Aorta (tissue), 5 donors: Measurements from ENCODE around the gene EPHA6. TPM values are rescaled to one million over a fixed set of nuclear protein-coding genes. Genes with fewer than 3 reads are reported as not detected.

Source experiments
- ATAC-seq: fragments of 200-7000 bp; cut with Tn5 transposase; one replicate; pipeline ENCODE4 v1.9.1; 2022; ENCODE audit warnings: moderate library complexity; ENCODE audit not compliant: low FRiP score
- DNase-seq, 2 donors: peaks; one replicate each; pipeline ENCODE4 v3.0.0-alpha.2; 2020
- H3K27ac ChIP-seq, 2 donors: one replicate each; pipeline ENCODE4 v1.5.1; 2013; ENCODE audit warnings: low read length in 2 of 2, mild to moderate bottlenecking in 2 of 2, moderate library complexity in 2 of 2, control low read depth in 1 of 2, inconsistent platforms in 1 of 2, low read depth in 1 of 2
- H3K27me3 ChIP-seq, 2 donors: one replicate each; pipeline ENCODE4 v1.6.1; 2013; ENCODE audit warnings: control low read depth in 1 of 2, low read length in 1 of 2, mild to moderate bottlenecking in 1 of 2, moderate library complexity in 1 of 2; ENCODE audit not compliant: insufficient read depth in 2 of 2, control insufficient read depth in 1 of 2
- H3K36me3 ChIP-seq, 2 donors: one replicate each; pipeline ENCODE4 v1.6.1; 2013; ENCODE audit warnings: control low read depth in 1 of 2, low read length in 1 of 2, mild to moderate bottlenecking in 1 of 2; ENCODE audit not compliant: insufficient read depth in 2 of 2, control insufficient read depth in 1 of 2
- H3K4me1 ChIP-seq, 2 donors: one replicate each; pipeline ENCODE4 v1.6.1; 2013; ENCODE audit warnings: low read length in 2 of 2, control low read depth in 1 of 2, mild to moderate bottlenecking in 1 of 2, moderate library complexity in 1 of 2; ENCODE audit not compliant: insufficient read depth in 2 of 2, control insufficient read depth in 1 of 2
- H3K4me3 ChIP-seq, 2 donors: one replicate each; pipeline ENCODE4 v1.5.1; 2013; ENCODE audit warnings: low read length in 2 of 2, control low read depth in 1 of 2, mild to moderate bottlenecking in 1 of 2
- H3K9me3 ChIP-seq: one replicate; pipeline ENCODE4 v1.6.1; 2013; ENCODE audit warnings: mild to moderate bottlenecking, low read length; ENCODE audit not compliant: control insufficient read depth
- WGBS, 2 donors: extraction: QIAGEN DNeasy Blood & Tissue Kit; methylation state at CpG; one replicate each; pipeline ENCODE4 v1.1.7; 2013; 5-methylcytosine and 5-hydroxymethylcytosine counted together
- intact Hi-C, 2 donors: fragments of 100-400 bp; cut with DNase I; formaldehyde crosslinking; loops; one replicate each; pipeline versions ENCODE4 v1.14.2 to v1.15.0; 2022
- long read RNA-seq, 2 donors: library from polyadenylated mRNA; unstranded; transcript quantifications; one replicate each; pipeline ENCODE4 v2.0.0, GENCODE V29; 2020 to 2021
- polyA plus RNA-seq, 2 donors: library from polyadenylated mRNA; stranded (reverse); fragments of 200-250 nt; gene quantifications; one replicate each; pipeline ENCODE4 v1.2.3, GENCODE V29; 2013
- total RNA-seq, 2 donors: library from RNA; stranded (reverse); fragmentation: NEBNext Ultra II Directional; extraction: Animal tissue kit (Norgen Biotek cat#: 25700); gene quantifications; one replicate each; pipeline ENCODE4 v1.2.1, GENCODE V29; 2021
- donor health status: healthy with polysubstance abuse.
- donor health status: Bipolar disorder and iron deficiency.
- donor health status: DM: no; HTN: no; CAD: no.
- donor health status: DM: no; HTN: no; CAD: no.
- donor health status: DM: yes; HTN: yes; CAD: no.

The EPHA6 gene
- total RNA-seq, result 1 to 10 TPM; 1.8 to 2.8 TPM
- polyA plus RNA-seq, result under 1 TPM in 1 of 2 donors, not detected in 1; 0.33 TPM
- long read RNA-seq, donor 1, result 0 reads
- long read RNA-seq, donor 2, result 0 reads

- ATAC-seq, result peak; percentile 85
- DNase-seq, result peak; percentile 46 to 84
- Histone ChIP-seq H3K36me3 (no peaks in the 10 kb centered on the region), H3K9me3 (no peaks in the 10 kb centered on the region), H3K27ac (no peak within 1 kb of the TSS), H3K4me3 (peak within 1 kb of the TSS; percentile 19 to 47), H3K4me1 (no peaks in the 10 kb centered on the region), H3K27me3 (no peaks in the 10 kb centered on the region)
- intact Hi-C loops, result no loop called here
- 0 to 1% methylated on average over 64 to 83 of the region's 83 CpGs for WGBS, 2 donors
These were observed at the start of gene EPHA6 for GRCh38 chr3:96813820-96814650. Gene EPHA6, plus strand, starts transcription at chr3:96814594.

DNA sequence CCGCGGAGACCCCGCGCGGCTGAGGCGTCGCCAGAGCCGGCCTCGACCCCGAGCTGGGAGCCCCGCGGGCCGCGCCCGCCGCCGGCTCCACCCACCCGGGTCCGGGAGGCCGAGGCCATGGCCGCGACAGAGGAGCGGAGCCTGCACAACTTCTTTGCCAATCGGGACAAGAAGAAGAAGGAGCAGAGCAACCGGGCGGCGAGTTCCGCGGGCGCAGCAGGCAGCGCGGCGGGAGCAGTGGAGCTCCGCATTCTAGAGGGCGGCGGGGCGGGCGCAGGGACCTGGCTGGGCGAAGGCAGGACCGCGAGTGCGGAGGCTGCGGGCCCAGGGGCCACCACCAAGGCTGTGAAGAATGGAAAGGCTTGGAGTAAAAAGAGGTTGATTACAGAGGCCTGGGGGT is 37.6 kb upstream of the EPHA6 start:
- H3K9me3 ChIP-seq, result peaks cover 9% of the 10 kb centered on the region
- H3K4me3 ChIP-seq, result no peak overlapping the region
- no peak overlapping the region for H3K27ac ChIP-seq
- intact Hi-C loops, result no loop called here
- H3K27me3 ChIP-seq, result no peaks in the 10 kb centered on the region
- ATAC-seq (no peak), DNase-seq (no peak)
- no peaks in the 10 kb centered on the region for H3K4me1 ChIP-seq
- H3K36me3 ChIP-seq, result no peaks in the 10 kb centered on the region
- 66 to 70% methylated on average over 43 of the region's 43 CpGs for WGBS, 2 donors

GRCh38 chr3:96779810-96780209 is 34.6 kb upstream of the EPHA6 start:
- Histone ChIP-seq H3K27me3 (no peaks in the 10 kb centered on the region), H3K27ac (no peak overlapping the region), H3K9me3 (peaks cover 6% of the 10 kb centered on the region), H3K36me3 (no peaks in the 10 kb centered on the region), H3K4me3 (no peak overlapping the region), H3K4me1 (no peaks in the 10 kb centered on the region)
- intact Hi-C loops, result no loop called here
- ATAC-seq, result no peak
- WGBS, 2 donors, result 75 to 83% methylated on average over 6 of the region's 6 CpGs
- DNase-seq, result no peak

GRCh38 chr3:96796101-96796500 is 18.3 kb upstream of the EPHA6 start:
- H3K9me3 ChIP-seq, result no peaks in the 10 kb centered on the region
- ATAC-seq (no peak), DNase-seq (no peak)
- no peaks in the 10 kb centered on the region for H3K36me3 ChIP-seq
- H3K4me1 ChIP-seq, result no peaks in the 10 kb centered on the region
- 84 to 85% methylated on average over 5 of the region's 5 CpGs for WGBS, 2 donors
- no peak overlapping the region for H3K27ac ChIP-seq
- H3K4me3 ChIP-seq, result no peak overlapping the region
- intact Hi-C loops, result no loop called here
- no peaks in the 10 kb centered on the region for H3K27me3 ChIP-seq

DNA sequence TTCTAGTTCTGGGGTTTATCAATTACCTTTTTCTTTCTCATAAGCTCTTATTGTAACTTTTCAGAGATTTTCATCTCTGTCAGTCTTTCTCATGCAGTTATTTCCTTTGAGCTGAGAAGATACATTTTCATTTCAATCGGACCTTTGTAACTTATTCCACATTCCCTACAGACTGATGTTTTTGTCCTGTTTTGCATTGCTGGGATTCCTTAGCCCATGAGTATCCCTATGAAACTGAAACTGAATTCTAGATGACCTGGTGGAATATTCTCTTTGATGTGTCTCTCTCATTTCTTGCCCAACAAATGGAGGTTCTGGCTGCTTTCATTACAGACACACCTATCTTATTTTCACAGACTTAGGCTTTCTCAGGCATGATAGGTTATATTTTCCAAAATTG is 10.5 kb upstream of the EPHA6 start:
- H3K36me3 ChIP-seq, result no peaks in the 10 kb centered on the region
- ATAC-seq (no peak), DNase-seq (no peak)
- intact Hi-C loops, result no loop called here
- 47 to 62% methylated on average over 1 of the region's 1 CpG for WGBS, 2 donors
- H3K4me3 ChIP-seq, result no peak overlapping the region
- no peaks in the 10 kb centered on the region for H3K4me1 ChIP-seq
- H3K27me3 ChIP-seq, result no peaks in the 10 kb centered on the region
- H3K9me3 ChIP-seq, result no peaks in the 10 kb centered on the region
- H3K27ac ChIP-seq, result no peak overlapping the region

DNA sequence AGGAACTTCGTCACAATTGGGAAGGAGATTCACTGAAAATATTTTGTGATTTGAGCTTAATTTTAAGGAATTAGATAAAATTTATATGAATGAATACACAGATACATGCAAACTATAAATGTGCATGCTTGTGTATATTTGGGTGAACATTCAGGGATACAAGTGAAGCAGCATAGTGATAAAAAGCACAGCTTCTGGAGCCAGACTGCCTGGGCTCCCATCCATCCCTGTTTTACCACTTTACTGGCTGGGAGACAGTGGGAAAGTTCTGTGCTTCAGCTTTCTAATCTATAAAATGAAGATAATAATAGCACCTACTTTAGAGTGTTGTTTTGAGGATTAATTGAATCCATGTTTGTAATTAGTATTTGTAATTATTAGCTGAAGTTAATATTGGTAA is 8.1 kb upstream of the EPHA6 start:
- H3K4me1 ChIP-seq, result no peaks in the 10 kb centered on the region
- intact Hi-C loops, result no loop called here
- no peak overlapping the region for H3K27ac ChIP-seq
- H3K9me3 ChIP-seq, result no peaks in the 10 kb centered on the region
- WGBS, 2 donors, result 63 to 68% methylated on average over 1 of the region's 1 CpG
- no peak for DNase-seq
- no peak for ATAC-seq
- H3K27me3 ChIP-seq, result no peaks in the 10 kb centered on the region
- no peaks in the 10 kb centered on the region for H3K36me3 ChIP-seq
- no peak overlapping the region for H3K4me3 ChIP-seq

- 1% methylated on average over 51 to 79 of the region's 79 CpGs for WGBS, 2 donors
- DNase-seq (peak; percentile 67 to 89), ATAC-seq (peak; percentile 82)
- H3K9me3 ChIP-seq, result no peaks in the 10 kb centered on the region
- H3K27me3 ChIP-seq, result no peaks in the 10 kb centered on the region
- no peak overlapping the region for H3K27ac ChIP-seq
- H3K36me3 ChIP-seq, result no peaks in the 10 kb centered on the region
- intact Hi-C loops, result no loop called here
- H3K4me1 ChIP-seq, result no peaks in the 10 kb centered on the region
- peak overlapping the region; percentile 19 to 47 for H3K4me3 ChIP-seq
These were observed 1.1 kb upstream of the EPHA6 start for GRCh38 chr3:96813134-96813819.

DNA sequence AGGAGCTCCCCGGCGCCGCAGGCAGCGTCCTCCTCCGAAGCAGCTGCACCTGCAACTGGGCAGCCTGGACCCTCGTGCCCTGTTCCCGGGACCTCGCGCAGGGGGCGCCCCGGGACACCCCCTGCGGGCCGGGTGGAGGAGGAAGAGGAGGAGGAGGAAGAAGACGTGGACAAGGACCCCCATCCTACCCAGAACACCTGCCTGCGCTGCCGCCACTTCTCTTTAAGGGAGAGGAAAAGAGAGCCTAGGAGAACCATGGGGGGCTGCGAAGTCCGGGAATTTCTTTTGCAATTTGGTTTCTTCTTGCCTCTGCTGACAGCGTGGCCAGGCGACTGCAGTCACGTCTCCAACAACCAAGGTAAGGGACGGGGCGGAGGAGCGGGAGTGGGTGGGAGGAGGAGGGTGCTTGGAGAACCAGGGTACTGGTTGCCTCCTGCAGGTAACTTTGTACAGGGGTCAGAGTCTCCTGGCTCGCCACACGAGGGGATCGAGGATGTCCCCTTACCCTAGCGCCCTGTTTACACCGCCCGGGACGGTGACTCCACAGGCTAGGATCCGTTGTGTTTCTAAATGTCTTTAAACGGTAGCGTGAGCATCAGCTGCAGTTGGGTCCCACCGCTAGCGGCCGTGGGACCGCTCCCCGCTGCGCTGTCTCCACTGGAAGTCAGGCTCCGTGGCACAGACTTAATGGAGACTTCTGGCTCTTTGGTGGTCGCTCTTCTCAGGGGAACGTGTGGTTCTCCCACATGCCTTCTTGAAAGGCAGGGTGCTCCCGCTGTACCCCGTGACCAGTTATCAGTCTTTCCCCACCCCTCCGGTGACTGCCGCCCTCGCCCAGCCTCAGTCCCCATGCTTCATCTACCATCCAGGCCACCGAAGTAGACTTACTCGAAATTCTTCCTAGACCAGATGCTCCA is 515 bp downstream of the EPHA6 start:
- intact Hi-C loops, result no loop called here
- Histone ChIP-seq H3K27me3 (no peaks in the 10 kb centered on the region), H3K9me3 (no peaks in the 10 kb centered on the region), H3K4me3 (peak overlapping the region; percentile 19 to 47), H3K36me3 (no peaks in the 10 kb centered on the region), H3K27ac (no peak overlapping the region), H3K4me1 (no peaks in the 10 kb centered on the region)
- ATAC-seq, result no peak
- DNase-seq, result no peak
- WGBS, 2 donors, result 3 to 4% methylated on average over 50 of the region's 50 CpGs
